Endothelial cell of umbilical vein (primary cell): ENCODE data around the gene CHRM4. TPM values are rescaled to one million over a fixed set of nuclear protein-coding genes. Genes with fewer than 3 reads are reported as not detected.

Experiments
- BruUV-seq: library from RNA; stranded (reverse); fragments of 400-500 nt; replicated peaks from 2 replicates; lab custom pipeline; 2021; lab: Mats Ljungman, UMichigan
- CTCF ChIA-PET: fragments of 300-600, 350-600 bp; sonication (Branson Sonifier 250); formaldehyde crosslinking; loops from one replicate; lab custom pipeline; 2021; ENCODE audit warnings: antibody characterized with exemption, inconsistent platforms; lab: Charles Lee
- POLR2A ChIA-PET: fragments of 300-600, 350-600 bp; sonication (Branson Sonifier 250); formaldehyde crosslinking; loops from one replicate; lab custom pipeline; 2021; ENCODE audit warnings: antibody characterized with exemption, inconsistent platforms; lab: Charles Lee
- DNase-seq: peaks from one replicate; pipeline ENCODE4 v3.0.0-alpha.2; 2011; ENCODE audit warnings: low read depth, low spot score
- FAIRE-seq: peaks from 2 replicates; lab custom pipeline; 2011; peaks lifted over from hg19 to GRCh38; lab: Jason Lieb, UNC
- H2AFZ ChIP-seq: 2 replicates; pipeline ENCODE4 v1.6.0; 2012; ENCODE audit warnings: low read depth, low read length, control low read depth, inconsistent platforms
- H3K27ac ChIP-seq: 2 replicates; pipeline ENCODE4 v1.5.1; 2011; ENCODE audit warnings: low read depth, mild to moderate bottlenecking, control low read depth, low read length, moderate library complexity; ENCODE audit not compliant: insufficient read depth
- H3K27me3 ChIP-seq, 2 experiments: 2 replicates each; pipeline versions ENCODE4 v1.6.0 to v1.6.1; 2011; ENCODE audit warnings: low read length in 2 of 2, mixed read lengths in 1 of 2; ENCODE audit not compliant: control insufficient read depth in 2 of 2, insufficient read depth in 2 of 2
- H3K36me3 ChIP-seq, 2 experiments: 2 replicates in 1 of 2; 3 replicates in 1 of 2; pipeline ENCODE4 v1.5.1; 2011; ENCODE audit warnings: low read length in 2 of 2, mild to moderate bottlenecking in 1 of 2, moderate library complexity in 1 of 2; ENCODE audit not compliant: control insufficient read depth in 2 of 2, insufficient read depth in 2 of 2; ENCODE audit errors: extremely low read depth in 1 of 2
- H3K4me1 ChIP-seq: 3 replicates; pipeline ENCODE4 v1.5.1; 2011; ENCODE audit warnings: mild to moderate bottlenecking, low read length; ENCODE audit not compliant: control insufficient read depth, insufficient read depth; ENCODE audit errors: extremely low read depth
- H3K4me2 ChIP-seq: 2 replicates; pipeline ENCODE4 v1.6.1; 2011; ENCODE audit warnings: low read length, control low read depth, mixed read lengths; ENCODE audit not compliant: insufficient read depth
- H3K4me3 ChIP-seq, 3 experiments: fragments of 200-600 bp in 1 of 3; sonication (generic), shearing (Covaris generic) in 1 of 3; replicated peaks in 1 of 3; 2 replicates each; pipeline ENCODE4 v1.5.1; 2011 to 2016; ENCODE audit warnings: control low read depth in 3 of 3, low read length in 3 of 3, mild to moderate bottlenecking in 2 of 3, inconsistent platforms in 1 of 3, low read depth in 1 of 3, moderate library complexity in 1 of 3; ENCODE audit not compliant: insufficient read depth in 1 of 3
- H3K79me2 ChIP-seq: 2 replicates; pipeline ENCODE4 v1.6.0; 2012; ENCODE audit warnings: low read length, inconsistent platforms; ENCODE audit not compliant: control insufficient read depth, insufficient read depth
- H3K9ac ChIP-seq: replicated peaks from 2 replicates; pipeline ENCODE3; 2011; ENCODE audit warnings: low read length, control low read depth; ENCODE audit not compliant: insufficient read depth; ENCODE audit errors: extremely low read depth
- H3K9me1 ChIP-seq: replicated peaks from 3 replicates; pipeline ENCODE4 v1.6.0; 2011; ENCODE audit warnings: mild to moderate bottlenecking, low read length; ENCODE audit not compliant: control insufficient read depth, insufficient read depth; ENCODE audit errors: extremely low read depth
- H3K9me3 ChIP-seq: replicated peaks from 2 replicates; pipeline ENCODE4 v1.5.1; 2012; ENCODE audit warnings: low read length, inconsistent platforms; ENCODE audit not compliant: control insufficient read depth, insufficient read depth
- H4K20me1 ChIP-seq: replicated peaks from 2 replicates; pipeline ENCODE3; 2011; ENCODE audit warnings: mild to moderate bottlenecking, low read length; ENCODE audit not compliant: control insufficient read depth, insufficient read depth; ENCODE audit errors: extremely low read depth
- EZH2 ChIP-seq: IDR thresholded peaks from 2 replicates; pipeline ENCODE4 v1.6.1; 2012; ENCODE audit warnings: borderline replicate concordance, low read depth, mild to moderate bottlenecking, moderate library complexity, low read length, inconsistent platforms; ENCODE audit not compliant: severe bottlenecking
- FOS ChIP-seq: IDR thresholded peaks from 2 replicates; pipeline ENCODE4 v1.6.1; 2011; ENCODE audit warnings: mild to moderate bottlenecking, low read length, moderate library complexity, borderline replicate concordance; ENCODE audit not compliant: insufficient read depth
- GATA2 ChIP-seq: IDR thresholded peaks from 2 replicates; pipeline ENCODE4 v1.7.0; 2011; ENCODE audit warnings: low read depth, mild to moderate bottlenecking, moderate library complexity, mixed read lengths, low read length; ENCODE audit not compliant: insufficient read length, insufficient read depth
- JUN ChIP-seq: IDR thresholded peaks from 2 replicates; pipeline ENCODE4 v1.6.1; 2011; ENCODE audit warnings: borderline replicate concordance, low read depth; ENCODE audit not compliant: insufficient read length, insufficient read depth
- MYC ChIP-seq: IDR thresholded peaks from one replicate; pipeline ENCODE4 v1.6.1; 2011; ENCODE audit warnings: mild to moderate bottlenecking, low read depth, low read length
- POLR2A ChIP-seq: IDR thresholded peaks from 2 replicates; pipeline ENCODE4 v1.6.1; 2012; ENCODE audit warnings: low read depth, mild to moderate bottlenecking, control low read depth, low read length
- dilution Hi-C: fragments of 300-500 bp; cut with MboI; formaldehyde crosslinking; loops from one replicate; pipeline ENCODE4 v1.15.0; 2019; ENCODE audit warnings: low sequenced_read_pairs; ENCODE audit not compliant: extremely low pct_ligation_motif_present
- intact Hi-C: fragments of 100-400 bp; cut with micrococcal nuclease; formaldehyde crosslinking; loops from one replicate; pipeline ENCODE4 v1.10.0; 2022
- polyA plus RNA-seq, 4 experiments: library from polyadenylated mRNA; depleted of rRNA in 3 of 4; stranded (reverse) in 3 of 4; unstranded in 1 of 4; fragments of >200 nt; gene quantifications; 2 replicates each; pipeline versions ENCODE4 v1.2.1 to v1.2.3, GENCODE V29; 2011 to 2012; ENCODE audit warnings: missing spikeins in 1 of 4
- total RNA-seq: library from RNA; stranded (reverse); gene quantifications from 2 replicates; pipeline ENCODE4 v1.2.3, GENCODE V29; 2021
- TF ChIP-seq, protein P1 (sequence below), 2 donors: IDR thresholded peaks; 1 replicate in 1 of 2; 2 replicates in 1 of 2; pipeline ENCODE4 v1.5.1; 2011; ENCODE audit warnings: low read length in 2 of 2, mild to moderate bottlenecking in 2 of 2, moderate library complexity in 2 of 2, control low read depth in 1 of 2, inconsistent platforms in 1 of 2, low read depth in 1 of 2; ENCODE audit not compliant: insufficient read depth in 1 of 2; ENCODE audit errors: extremely low read depth in 1 of 2

CHRM4 gene
- total and polyA plus RNA-seq, 2 donors (not counting 3 experiments of a cell fraction or from before 2014, with no cell fraction given), result 0.04 to 0.22 TPM

DNA sequence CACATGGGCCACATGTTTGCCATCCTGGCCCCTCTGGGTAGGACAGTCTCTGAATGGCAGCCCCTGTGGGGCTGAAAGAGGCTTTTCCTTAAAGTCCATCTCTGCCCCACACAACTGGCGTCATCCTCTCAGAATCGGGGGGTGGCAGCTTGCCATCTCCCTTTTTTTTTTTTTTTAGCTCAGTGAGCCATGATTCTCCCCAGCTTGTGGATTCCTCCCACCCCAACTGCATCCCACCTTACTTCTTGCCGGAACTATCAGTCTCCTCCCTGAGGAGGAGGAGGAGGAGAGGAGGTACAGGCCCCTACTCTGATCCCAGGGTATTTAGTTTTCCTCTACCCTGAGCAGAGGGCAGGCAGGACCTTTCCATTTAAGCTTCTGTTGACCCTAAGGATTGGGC, 40.9 kb downstream of the CHRM4 start:
- DNase-seq (no peak), FAIRE-seq (no peak)

More for the DNA sequence above, 40.9 kb downstream of the CHRM4 start:
- peaks cover 2 to 12% of the 10 kb centered on the region in 2 experiments for H3K36me3 ChIP-seq
- no peak overlapping the region for H3K4me2 ChIP-seq
- intact Hi-C loops (no loop called here), dilution Hi-C loops (no loop called here)
- no peaks in the 10 kb centered on the region for H4K20me1 ChIP-seq
- TF ChIP-seq POLR2A, result no peak
- TF ChIP-seq MYC, result no peak
- no peak for TF ChIP-seq GATA2
- TF ChIP-seq, protein P1, sequence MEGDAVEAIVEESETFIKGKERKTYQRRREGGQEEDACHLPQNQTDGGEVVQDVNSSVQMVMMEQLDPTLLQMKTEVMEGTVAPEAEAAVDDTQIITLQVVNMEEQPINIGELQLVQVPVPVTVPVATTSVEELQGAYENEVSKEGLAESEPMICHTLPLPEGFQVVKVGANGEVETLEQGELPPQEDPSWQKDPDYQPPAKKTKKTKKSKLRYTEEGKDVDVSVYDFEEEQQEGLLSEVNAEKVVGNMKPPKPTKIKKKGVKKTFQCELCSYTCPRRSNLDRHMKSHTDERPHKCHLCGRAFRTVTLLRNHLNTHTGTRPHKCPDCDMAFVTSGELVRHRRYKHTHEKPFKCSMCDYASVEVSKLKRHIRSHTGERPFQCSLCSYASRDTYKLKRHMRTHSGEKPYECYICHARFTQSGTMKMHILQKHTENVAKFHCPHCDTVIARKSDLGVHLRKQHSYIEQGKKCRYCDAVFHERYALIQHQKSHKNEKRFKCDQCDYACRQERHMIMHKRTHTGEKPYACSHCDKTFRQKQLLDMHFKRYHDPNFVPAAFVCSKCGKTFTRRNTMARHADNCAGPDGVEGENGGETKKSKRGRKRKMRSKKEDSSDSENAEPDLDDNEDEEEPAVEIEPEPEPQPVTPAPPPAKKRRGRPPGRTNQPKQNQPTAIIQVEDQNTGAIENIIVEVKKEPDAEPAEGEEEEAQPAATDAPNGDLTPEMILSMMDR (IDR thresholded peaks at IDR 0.05; ENCODE audit: extremely low read depth in 1 of 2, insufficient read depth in 1 of 2, low read depth in 1 of 2, low read length in 2 of 2), result no peak
- TF ChIP-seq JUN, result no peak
- TF ChIP-seq FOS, result no peak
- TF ChIP-seq EZH2, result no peak
- no peak overlapping the region for H3K4me3 ChIP-seq
- ChIA-PET CTCF (interaction anchor here (0.7 to 10.8 kb wide), 4 partner anchors 14 to 30 kb away, joined by 3 to 200 read pairs (median 7); partner anchors contain the start of gene MDK), POLR2A (no interaction called here)
- H3K79me2 ChIP-seq, result peaks cover 68% of the 10 kb centered on the region
- BruUV-seq, result no TSS peak
- no peaks in the 10 kb centered on the region for H3K9me3 ChIP-seq
- H3K27ac ChIP-seq, result no peak overlapping the region
- H3K9me1 ChIP-seq, result no peaks in the 10 kb centered on the region
- no peak overlapping the region for H2AFZ ChIP-seq
- peaks cover 26% of the 10 kb centered on the region for H3K4me1 ChIP-seq
- H3K27me3 ChIP-seq, result no peaks in the 10 kb centered on the region
- H3K9ac ChIP-seq, result no peak overlapping the region
